H9 (cell line): ENCODE data around the gene EDIL3. TPM values are rescaled to one million over a fixed set of nuclear protein-coding genes. Genes with fewer than 3 reads are reported as not detected.

ENCODE experiments used
- DNase-seq: peaks from one replicate; pipeline ENCODE4 v3.0.0-alpha.2; 2017
- H2AFZ ChIP-seq: one replicate; pipeline ENCODE4 v1.6.1; 2013; ENCODE audit warnings: mild to moderate bottlenecking, low read length, control low read depth, moderate library complexity
- H2AK5ac ChIP-seq: 2 replicates; pipeline ENCODE4 v1.6.1; 2013; ENCODE audit warnings: low read length, control low read depth, mixed read lengths; ENCODE audit not compliant: insufficient read length
- H2BK120ac ChIP-seq: one replicate; pipeline ENCODE4 v1.6.1; 2013; ENCODE audit warnings: low read depth, mild to moderate bottlenecking, low read length, control low read depth, inconsistent platforms; ENCODE audit not compliant: poor library complexity, severe bottlenecking
- H2BK12ac ChIP-seq: 2 replicates; pipeline ENCODE4 v1.6.1; 2013; ENCODE audit warnings: low read length, control low read depth, mixed read lengths, low read depth; ENCODE audit not compliant: insufficient read length
- H2BK15ac ChIP-seq: 2 replicates; pipeline ENCODE4 v1.6.1; 2013; ENCODE audit warnings: low read depth, low read length, control low read depth
- H2BK20ac ChIP-seq: one replicate; pipeline ENCODE4 v1.6.1; 2013; ENCODE audit warnings: low read depth, mild to moderate bottlenecking, low read length, control low read depth, inconsistent platforms; ENCODE audit not compliant: poor library complexity, severe bottlenecking
- H2BK5ac ChIP-seq: 2 replicates; pipeline ENCODE4 v1.6.1; 2013; ENCODE audit warnings: low read length, control low read depth, mixed read lengths; ENCODE audit not compliant: insufficient read length
- H3K14ac ChIP-seq: 2 replicates; pipeline ENCODE4 v1.6.1; 2013; ENCODE audit warnings: low read length, control low read depth; ENCODE audit not compliant: insufficient read depth
- H3K18ac ChIP-seq: 2 replicates; pipeline ENCODE4 v1.6.1; 2013; ENCODE audit warnings: low read depth, mild to moderate bottlenecking, mixed read lengths, low read length, control low read depth; ENCODE audit not compliant: insufficient read length
- H3K23ac ChIP-seq: 2 replicates; pipeline ENCODE4 v1.6.1; 2013; ENCODE audit warnings: low read length, control low read depth, mixed read lengths, low read depth; ENCODE audit not compliant: insufficient read length
- H3K23me2 ChIP-seq: 2 replicates; pipeline ENCODE4 v1.6.1; 2013; ENCODE audit warnings: low read depth, mild to moderate bottlenecking, mixed read lengths, low read length, control low read depth; ENCODE audit not compliant: insufficient read length, poor library complexity, severe bottlenecking
- H3K27ac ChIP-seq: 2 replicates; pipeline ENCODE4 v1.5.1; 2013; ENCODE audit warnings: low read length, control low read depth, mixed read lengths, low read depth; ENCODE audit not compliant: insufficient read length
- H3K27me3 ChIP-seq: 2 replicates; pipeline ENCODE4 v1.6.1; 2013; ENCODE audit warnings: low read length, control low read depth, inconsistent platforms; ENCODE audit not compliant: insufficient read depth
- H3K4ac ChIP-seq: 2 replicates; pipeline ENCODE4 v1.6.1; 2013; ENCODE audit warnings: low read depth, mild to moderate bottlenecking, control low read depth, inconsistent platforms, low read length, moderate library complexity
- H3K4me1 ChIP-seq: 2 replicates; pipeline ENCODE4 v1.6.1; 2013; ENCODE audit warnings: low read length, control low read depth, inconsistent platforms; ENCODE audit not compliant: insufficient read depth
- H3K4me2 ChIP-seq: 2 replicates; pipeline ENCODE4 v1.6.1; 2013; ENCODE audit warnings: low read length, control low read depth, mixed read lengths; ENCODE audit not compliant: insufficient read length, insufficient read depth
- H3K56ac ChIP-seq: 2 replicates; pipeline ENCODE4 v1.6.1; 2013; ENCODE audit warnings: low read depth, mild to moderate bottlenecking, mixed read lengths, low read length, control low read depth; ENCODE audit not compliant: insufficient read length
- H3K79me1 ChIP-seq: 2 replicates; pipeline ENCODE4 v1.6.1; 2013; ENCODE audit warnings: low read depth, mild to moderate bottlenecking, moderate library complexity, low read length, control low read depth, inconsistent platforms; ENCODE audit not compliant: insufficient read depth, poor library complexity, severe bottlenecking
- H3K79me2 ChIP-seq: 2 replicates; pipeline ENCODE4 v1.6.1; 2013; ENCODE audit warnings: low read length, control low read depth, inconsistent platforms; ENCODE audit not compliant: insufficient read depth
- H3K9ac ChIP-seq: 2 replicates; pipeline ENCODE4 v1.6.1; 2013; ENCODE audit warnings: low read length, control low read depth, mixed read lengths; ENCODE audit not compliant: insufficient read length; ENCODE audit errors: extremely low read depth
- H3K9me3 ChIP-seq: one replicate; pipeline ENCODE4 v1.6.1; 2013; ENCODE audit warnings: low read depth, low read length, inconsistent platforms; ENCODE audit not compliant: control insufficient read depth
- H3T11ph ChIP-seq: one replicate; pipeline ENCODE4 v1.6.1; 2013; ENCODE audit warnings: mild to moderate bottlenecking, low read length, control low read depth, inconsistent platforms
- H4K20me1 ChIP-seq: one replicate; pipeline ENCODE4 v1.6.1; 2013; ENCODE audit not compliant: control insufficient read depth, insufficient read length, insufficient read depth
- H4K5ac ChIP-seq: 2 replicates; pipeline ENCODE4 v1.6.1; 2013; ENCODE audit warnings: low read depth, mild to moderate bottlenecking, mixed read lengths, low read length, control low read depth; ENCODE audit not compliant: insufficient read length
- H4K8ac ChIP-seq: replicated peaks from 2 replicates; pipeline ENCODE4 v1.6.1; 2013; ENCODE audit warnings: low read length, control low read depth, mixed read lengths, low read depth; ENCODE audit not compliant: insufficient read length
- H4K91ac ChIP-seq: 2 replicates; pipeline ENCODE4 v1.6.1; 2013; ENCODE audit warnings: low read depth, mild to moderate bottlenecking, moderate library complexity, mixed read lengths, low read length, control low read depth; ENCODE audit not compliant: insufficient read length
- H3K27ac Mint-ChIP-seq, 3 experiments: 2 replicates in 2 of 3; 3 replicates in 1 of 3; pipeline ENCODE4 v1.8.0; 2020 to 2021; ENCODE audit warnings: mixed read lengths in 3 of 3, mild to moderate bottlenecking in 1 of 3, moderate library complexity in 1 of 3
- H3K27me3 Mint-ChIP-seq: 2 replicates; pipeline ENCODE4 v1.8.0; 2021; ENCODE audit warnings: low read depth, mild to moderate bottlenecking, moderate library complexity, mixed read lengths
- H3K36me3 Mint-ChIP-seq, 3 experiments: 2 replicates in 2 of 3; 3 replicates in 1 of 3; pipeline ENCODE4 v1.8.0; 2020 to 2021; ENCODE audit warnings: low read depth in 3 of 3, mixed read lengths in 3 of 3; ENCODE audit not compliant: insufficient read depth in 1 of 3
- H3K4me1 Mint-ChIP-seq, 2 experiments: 2 replicates each; pipeline ENCODE4 v1.8.0; 2020; ENCODE audit warnings: mixed read lengths in 2 of 2
- H3K4me3 Mint-ChIP-seq, 2 experiments: 2 replicates in 1 of 2; 3 replicates in 1 of 2; pipeline ENCODE4 v1.8.0; 2020 to 2021; ENCODE audit warnings: mild to moderate bottlenecking in 2 of 2, mixed read lengths in 2 of 2, moderate library complexity in 1 of 2
- H3K9me3 Mint-ChIP-seq, 2 experiments: 2 replicates in 1 of 2; 3 replicates in 1 of 2; pipeline ENCODE4 v1.8.0; 2020; ENCODE audit warnings: mild to moderate bottlenecking in 2 of 2, mixed read lengths in 2 of 2, moderate library complexity in 1 of 2
- CTCF ChIP-seq: fragments of 200-600 bp; sonication (generic); conservative IDR thresholded peaks from 3 replicates; pipeline ENCODE4 v1.8.0; 2021; ENCODE audit warnings: antibody characterized with exemption, mild to moderate bottlenecking
- WGBS: extraction: QIAGEN DNeasy Blood & Tissue Kit; methylation state at CpG from one replicate; pipeline ENCODE4 v1.1.7; 2013; ENCODE audit warnings: missing lambda C conversion rate, low lambda C conversion rate, mixed read lengths; ENCODE audit not compliant: insufficient read length; ENCODE audit errors: extremely low coverage; 5-methylcytosine and 5-hydroxymethylcytosine counted together
- total RNA-seq: library from RNA; stranded (reverse); gene quantifications from 2 replicates; pipeline ENCODE4 v1.2.1, GENCODE V29; 2021

EDIL3 gene
- total RNA-seq, 1 experiment from 2014 or later, result 61.9 TPM

GRCh38 chr5:83937837-83938236, 446.8 kb downstream of the EDIL3 start:
- no peak overlapping the region for H2BK20ac ChIP-seq
- no peaks in the 10 kb centered on the region for H3K79me2 ChIP-seq
- H3K9me3 ChIP-seq, result no peaks in the 10 kb centered on the region
- H3K18ac ChIP-seq, result no peak overlapping the region
- no peak overlapping the region for H3T11ph ChIP-seq
- no peak overlapping the region for H4K8ac ChIP-seq
- H4K5ac ChIP-seq, result no peak overlapping the region
- H2AFZ ChIP-seq, result no peak overlapping the region
- H3K79me1 ChIP-seq, result no peaks in the 10 kb centered on the region
- no peak overlapping the region for H2BK15ac ChIP-seq
- no peak for DNase-seq
- no peak overlapping the region for H4K91ac ChIP-seq
- H2BK12ac ChIP-seq, result no peak overlapping the region
- no peak overlapping the region for H2AK5ac ChIP-seq
- H3K14ac ChIP-seq, result no peak overlapping the region
- no peaks in the 10 kb centered on the region for H4K20me1 ChIP-seq
- no peak overlapping the region for H3K56ac ChIP-seq
- H3K9ac ChIP-seq, result no peak overlapping the region
- no peak overlapping the region for H3K27ac ChIP-seq
- no peak overlapping the region for H3K4ac ChIP-seq
- no peaks in the 10 kb centered on the region for H3K27me3 ChIP-seq
- Mint-ChIP-seq H3K27me3 (no peaks in the 10 kb centered on the region), H3K4me1 (no peaks in the 10 kb centered on the region), H3K36me3 (no peaks in the 10 kb centered on the region; a peak in 1 of 7 replicates), H3K27ac (no peak overlapping the region), H3K4me3 (no peak overlapping the region), H3K9me3 (peaks cover 0 to 2% of the 10 kb centered on the region in 2 experiments; a peak in 1 of 5 replicates)
- no peak for TF ChIP-seq CTCF
- H2BK120ac ChIP-seq, result no peak overlapping the region
- no peak overlapping the region for H3K4me2 ChIP-seq
- no peaks in the 10 kb centered on the region for H3K4me1 ChIP-seq
- H3K23me2 ChIP-seq, result no peaks in the 10 kb centered on the region
- WGBS, result no CpG with 5 or more reads among the region's 1 CpG
- H2BK5ac ChIP-seq, result no peak overlapping the region
- no peak overlapping the region for H3K23ac ChIP-seq
